ENCODE measurements around the gene FLACC1. TPM values are rescaled to one million over a fixed set of nuclear protein-coding genes. Genes with fewer than 3 reads are reported as not detected.

The FLACC1 gene
- total and polyA plus RNA-seq, 7 donors = 0.69 to 1.6 (median 1.2) TPM; not detected in 1

GRCh38 chr2:201329409-201329808, 27.7 kb downstream of the FLACC1 start:
- Histone ChIP-seq H3K27me3 (no peaks in the 10 kb centered on the region), H3K27ac (no peak overlapping the region), H3K36me3 (no peaks in the 10 kb centered on the region), H3K9me3 (peaks cover 0 to 5% (median 0%) of the 10 kb centered on the region in 4 donors), H3K4me1 (no peaks in the 10 kb centered on the region), H3K4me3 (no peak overlapping the region)
- WGBS, 2 donors = 67% methylated on average over 1 of the region's 1 CpG
- TF ChIP-seq POLR2AphosphoS5 (IDR thresholded peaks at IDR 0.05) (no peak), POLR2A (IDR thresholded peaks at IDR 0.05) (no peak)
- no peak for DNase-seq
- intact Hi-C loops (cut with DNase I) = no loop called here

DNA sequence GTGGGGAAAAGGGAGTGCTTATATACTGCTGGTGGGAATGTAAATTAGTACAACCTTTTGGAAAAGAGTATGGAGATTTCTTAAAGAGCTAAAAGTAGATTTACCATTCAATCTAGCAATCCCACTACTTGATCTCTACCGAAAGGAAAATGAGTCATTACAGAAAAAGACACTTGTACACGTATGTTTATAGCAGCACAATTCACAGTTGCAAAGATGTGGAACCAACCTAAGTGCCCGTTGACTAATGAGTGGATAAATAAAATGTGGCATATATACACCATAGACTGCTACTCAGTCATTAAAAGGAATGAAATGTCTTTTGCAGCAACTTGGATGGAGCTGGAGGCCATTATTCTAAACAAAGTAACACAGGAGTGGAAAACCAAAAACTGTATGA, 29.5 kb downstream of the FLACC1 start:
- H3K9me3 ChIP-seq = peaks cover 0 to 14% (median 1%) of the 10 kb centered on the region in 4 donors
- H3K27ac ChIP-seq = no peak overlapping the region
- H3K36me3 ChIP-seq = no peaks in the 10 kb centered on the region
- no peaks in the 10 kb centered on the region for H3K27me3 ChIP-seq
- TF ChIP-seq POLR2A (IDR thresholded peaks at IDR 0.05) (no peak), EP300 (IDR thresholded peaks at IDR 0.05) (no peak), POLR2AphosphoS5 (IDR thresholded peaks at IDR 0.05) (no peak)
- TF ChIP-seq, protein P1, sequence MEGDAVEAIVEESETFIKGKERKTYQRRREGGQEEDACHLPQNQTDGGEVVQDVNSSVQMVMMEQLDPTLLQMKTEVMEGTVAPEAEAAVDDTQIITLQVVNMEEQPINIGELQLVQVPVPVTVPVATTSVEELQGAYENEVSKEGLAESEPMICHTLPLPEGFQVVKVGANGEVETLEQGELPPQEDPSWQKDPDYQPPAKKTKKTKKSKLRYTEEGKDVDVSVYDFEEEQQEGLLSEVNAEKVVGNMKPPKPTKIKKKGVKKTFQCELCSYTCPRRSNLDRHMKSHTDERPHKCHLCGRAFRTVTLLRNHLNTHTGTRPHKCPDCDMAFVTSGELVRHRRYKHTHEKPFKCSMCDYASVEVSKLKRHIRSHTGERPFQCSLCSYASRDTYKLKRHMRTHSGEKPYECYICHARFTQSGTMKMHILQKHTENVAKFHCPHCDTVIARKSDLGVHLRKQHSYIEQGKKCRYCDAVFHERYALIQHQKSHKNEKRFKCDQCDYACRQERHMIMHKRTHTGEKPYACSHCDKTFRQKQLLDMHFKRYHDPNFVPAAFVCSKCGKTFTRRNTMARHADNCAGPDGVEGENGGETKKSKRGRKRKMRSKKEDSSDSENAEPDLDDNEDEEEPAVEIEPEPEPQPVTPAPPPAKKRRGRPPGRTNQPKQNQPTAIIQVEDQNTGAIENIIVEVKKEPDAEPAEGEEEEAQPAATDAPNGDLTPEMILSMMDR (IDR thresholded peaks at IDR 0.05) = no peak
- no peak for DNase-seq
- no peaks in the 10 kb centered on the region for H3K4me1 ChIP-seq
- 80 to 81% methylated on average over 3 of the region's 3 CpGs for WGBS, 2 donors
- no peak overlapping the region for H3K4me3 ChIP-seq
- intact Hi-C loops (cut with DNase I) = no loop called here

DNA sequence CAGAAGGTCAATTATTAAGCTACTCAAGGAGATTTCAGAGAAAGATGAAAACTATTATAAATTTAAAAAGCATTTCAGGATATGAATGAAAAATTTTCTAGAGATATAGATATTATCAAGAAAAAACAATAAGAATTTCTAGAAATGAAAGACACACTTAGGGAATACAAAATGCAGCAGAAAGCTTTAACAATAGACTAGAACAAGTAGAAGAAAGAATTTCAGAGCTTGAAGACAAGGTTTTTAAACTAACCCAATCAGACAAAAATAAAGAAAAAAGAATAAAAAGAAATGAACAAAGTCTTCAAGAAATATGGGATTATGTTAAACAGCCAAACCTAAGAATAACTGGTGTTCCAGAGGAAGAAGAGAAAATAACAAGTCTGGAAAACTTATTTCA, 34.4 kb downstream of the FLACC1 start:
- intact Hi-C loops (cut with DNase I) = no loop called here
- H3K27ac ChIP-seq = no peak overlapping the region
- no peaks in the 10 kb centered on the region for H3K4me1 ChIP-seq
- no peak overlapping the region for H3K4me3 ChIP-seq
- no peaks in the 10 kb centered on the region for H3K36me3 ChIP-seq
- peaks cover 0 to 17% (median 3%) of the 10 kb centered on the region in 4 donors for H3K9me3 ChIP-seq
- H3K27me3 ChIP-seq = no peaks in the 10 kb centered on the region
- TF ChIP-seq EP300 (IDR thresholded peaks at IDR 0.05) (no peak), POLR2A (IDR thresholded peaks at IDR 0.05) (no peak), POLR2AphosphoS5 (IDR thresholded peaks at IDR 0.05) (no peak)
- TF ChIP-seq, protein P1 (IDR thresholded peaks at IDR 0.05) = no peak
- no peak for DNase-seq

- no peak overlapping the region for H3K27ac ChIP-seq
- H3K4me1 ChIP-seq = no peaks in the 10 kb centered on the region
- TF ChIP-seq POLR2A (IDR thresholded peaks at IDR 0.05) (no peak), POLR2AphosphoS5 (IDR thresholded peaks at IDR 0.05) (no peak), EP300 (IDR thresholded peaks at IDR 0.05) (no peak)
- TF ChIP-seq, protein P1 (IDR thresholded peaks at IDR 0.05) = no peak
- no peak overlapping the region for H3K4me3 ChIP-seq
- H3K27me3 ChIP-seq = no peaks in the 10 kb centered on the region
- peaks cover 0 to 12% (median 3%) of the 10 kb centered on the region in 4 donors for H3K9me3 ChIP-seq
- intact Hi-C loops (cut with DNase I) = no loop called here
- H3K36me3 ChIP-seq = no peaks in the 10 kb centered on the region
- WGBS, 2 donors = 93 to 96% methylated on average over 4 of the region's 4 CpGs
- DNase-seq = no peak
Observed at GRCh38 chr2:201320701-201321100, 36.4 kb downstream of the FLACC1 start.

GRCh38 chr2:201320257-201320656, 36.9 kb downstream of the FLACC1 start:
- Histone ChIP-seq H3K4me1 (no peaks in the 10 kb centered on the region), H3K36me3 (no peaks in the 10 kb centered on the region), H3K4me3 (no peak overlapping the region), H3K27ac (no peak overlapping the region), H3K9me3 (peaks cover 0 to 12% (median 3%) of the 10 kb centered on the region in 4 donors), H3K27me3 (no peaks in the 10 kb centered on the region)
- no peak for DNase-seq
- TF ChIP-seq POLR2AphosphoS5 (IDR thresholded peaks at IDR 0.05) (no peak), EP300 (IDR thresholded peaks at IDR 0.05) (no peak), POLR2A (IDR thresholded peaks at IDR 0.05) (no peak)
- TF ChIP-seq, protein P1 (IDR thresholded peaks at IDR 0.05) = no peak
- intact Hi-C loops (cut with DNase I) = no loop called here
- WGBS, 2 donors = 91 to 94% methylated on average over 4 of the region's 4 CpGs
